SK-N-MC (cell line): Measurements from ENCODE around the gene ARHGAP22.

Experiments used
- EZH2 ChIP-seq: fragments of 200-600 bp; sonication (generic); IDR thresholded peaks from one replicate; pipeline ENCODE4 v1.6.1; 2017; ENCODE audit warnings: antibody characterized with exemption
- FOXP2 ChIP-seq: optimal IDR thresholded peaks from 2 replicates; pipeline ENCODE3; 2011; ENCODE audit warnings: mild to moderate bottlenecking, moderate library complexity; ENCODE audit not compliant: insufficient read depth; ENCODE audit errors: extremely low read length, control extremely low read depth
- POLR2AphosphoS5 ChIP-seq: IDR thresholded peaks from 2 replicates; pipeline ENCODE4 v1.6.1; 2012; ENCODE audit warnings: mild to moderate bottlenecking, low read depth, low read length, borderline replicate concordance

GRCh38 chr10:48470893-48471805, 133.7 kb downstream of the ARHGAP22 start:
- TF ChIP-seq EZH2, result no peak
- TF ChIP-seq POLR2AphosphoS5, result no peak
- no peak for TF ChIP-seq FOXP2
